C4-2B (cell line): ENCODE data around the gene CXXC4.

ENCODE experiments used
- ZFX ChIP-seq: fragments of 450-650 bp; IDR thresholded peaks from 2 replicates; pipeline ENCODE4 v1.6.1; 2017
- TF ChIP-seq, protein P1 (sequence below): fragments of 450-650 bp; conservative IDR thresholded peaks from 2 replicates; pipeline ENCODE4 v1.5.1; 2017; ENCODE audit warnings: mild to moderate bottlenecking

DNA sequence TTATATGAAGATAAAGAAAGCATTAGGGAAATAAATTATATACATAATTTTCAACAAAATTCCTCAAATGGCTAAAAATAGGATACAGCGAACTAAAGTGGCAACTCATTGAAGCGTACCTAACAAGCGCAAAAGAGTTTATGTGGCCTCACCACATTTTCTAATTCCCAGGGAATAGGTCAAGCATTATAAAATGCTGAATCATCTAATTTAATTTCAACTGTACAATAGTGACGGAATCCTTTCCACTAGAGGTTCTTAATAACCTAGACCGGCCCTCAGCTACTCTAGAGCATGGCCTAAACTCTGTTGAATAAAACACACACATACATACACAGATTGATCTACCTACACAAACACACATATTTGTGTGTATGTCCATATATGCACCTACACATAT lies 29.1 kb downstream of the CXXC4 start:
- TF ChIP-seq, protein P1, sequence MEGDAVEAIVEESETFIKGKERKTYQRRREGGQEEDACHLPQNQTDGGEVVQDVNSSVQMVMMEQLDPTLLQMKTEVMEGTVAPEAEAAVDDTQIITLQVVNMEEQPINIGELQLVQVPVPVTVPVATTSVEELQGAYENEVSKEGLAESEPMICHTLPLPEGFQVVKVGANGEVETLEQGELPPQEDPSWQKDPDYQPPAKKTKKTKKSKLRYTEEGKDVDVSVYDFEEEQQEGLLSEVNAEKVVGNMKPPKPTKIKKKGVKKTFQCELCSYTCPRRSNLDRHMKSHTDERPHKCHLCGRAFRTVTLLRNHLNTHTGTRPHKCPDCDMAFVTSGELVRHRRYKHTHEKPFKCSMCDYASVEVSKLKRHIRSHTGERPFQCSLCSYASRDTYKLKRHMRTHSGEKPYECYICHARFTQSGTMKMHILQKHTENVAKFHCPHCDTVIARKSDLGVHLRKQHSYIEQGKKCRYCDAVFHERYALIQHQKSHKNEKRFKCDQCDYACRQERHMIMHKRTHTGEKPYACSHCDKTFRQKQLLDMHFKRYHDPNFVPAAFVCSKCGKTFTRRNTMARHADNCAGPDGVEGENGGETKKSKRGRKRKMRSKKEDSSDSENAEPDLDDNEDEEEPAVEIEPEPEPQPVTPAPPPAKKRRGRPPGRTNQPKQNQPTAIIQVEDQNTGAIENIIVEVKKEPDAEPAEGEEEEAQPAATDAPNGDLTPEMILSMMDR, result no peak
- TF ChIP-seq ZFX, result no peak
